HG02642 (cell line): Measurements from ENCODE around the gene SEMA3C.
A peak's percentile ranks its signal among the peaks of the same experiment; 100 is the strongest.

ENCODE experiments used
- ATAC-seq: cut with Tn5 transposase; IDR thresholded peaks from one replicate; pipeline ENCODE4 v1.9.1; 2021; ENCODE audit warnings: mild to moderate bottlenecking; ENCODE audit not compliant: unreplicated experiment, poor library complexity

SEMA3C gene

GRCh38 chr7:80721883-80722615 is 196.8 kb downstream of the SEMA3C start:
- ATAC-seq: no peak

GRCh38 chr7:80720146-80720545 is 198.7 kb downstream of the SEMA3C start:
- ATAC-seq: no peak

DNA sequence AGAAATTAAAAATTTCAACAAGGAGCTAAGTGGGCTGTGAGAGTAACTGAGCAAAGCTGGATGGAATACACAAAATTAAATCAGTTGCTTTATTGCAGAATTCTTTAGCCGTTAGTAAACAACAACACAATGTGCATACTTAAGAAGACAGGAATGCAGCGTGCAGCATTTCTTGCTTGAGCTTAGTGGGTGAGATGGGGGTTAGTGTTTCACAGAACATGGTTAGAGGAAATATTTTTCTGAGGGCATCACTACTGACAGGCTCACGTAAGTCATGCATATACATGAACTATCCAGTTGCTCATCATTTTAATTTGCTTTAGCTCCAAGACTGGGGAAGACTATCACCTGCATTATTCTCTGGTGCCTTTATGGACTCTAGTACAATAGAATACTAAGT is 199.6 kb downstream of the SEMA3C start:
- ATAC-seq: no peak

DNA sequence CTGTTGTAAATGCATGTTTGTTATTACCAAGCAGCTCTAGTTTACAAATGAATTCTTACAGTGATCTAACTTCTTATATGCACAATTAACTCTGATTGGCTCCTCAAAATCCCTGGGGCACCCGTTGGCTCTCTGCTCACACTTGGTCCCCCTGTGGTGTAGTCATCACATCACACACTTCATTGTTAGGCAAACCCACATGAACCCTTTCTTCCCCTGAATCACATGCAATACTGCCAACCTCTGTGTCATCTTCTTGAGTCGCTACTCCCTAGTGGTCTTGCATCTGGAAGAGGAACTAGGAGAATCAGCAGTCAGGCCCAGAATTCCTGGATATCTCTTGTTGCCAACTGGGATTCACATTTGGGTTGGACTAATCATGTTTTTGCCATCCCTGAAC is 207.3 kb downstream of the SEMA3C start:
- ATAC-seq: no peak

DNA sequence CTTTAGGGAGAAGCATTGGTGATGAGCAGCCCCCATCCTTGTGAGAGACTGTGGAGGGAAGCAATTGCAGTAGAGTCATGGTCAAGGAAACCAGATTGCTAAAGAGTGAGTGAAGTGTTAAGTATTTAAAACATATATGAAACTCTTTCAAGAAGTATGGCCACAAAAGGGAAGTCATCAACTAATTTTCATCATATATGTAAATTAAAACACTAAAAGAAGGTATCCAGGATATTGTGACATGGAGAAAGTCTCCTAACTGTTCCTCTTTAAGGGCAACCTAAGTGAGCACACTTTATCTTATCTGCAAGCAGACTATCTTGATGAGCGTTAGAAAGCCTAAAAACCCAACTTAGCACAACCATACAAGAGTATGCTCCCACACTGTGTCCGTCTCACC is 210.7 kb downstream of the SEMA3C start:
- no peak for ATAC-seq

DNA sequence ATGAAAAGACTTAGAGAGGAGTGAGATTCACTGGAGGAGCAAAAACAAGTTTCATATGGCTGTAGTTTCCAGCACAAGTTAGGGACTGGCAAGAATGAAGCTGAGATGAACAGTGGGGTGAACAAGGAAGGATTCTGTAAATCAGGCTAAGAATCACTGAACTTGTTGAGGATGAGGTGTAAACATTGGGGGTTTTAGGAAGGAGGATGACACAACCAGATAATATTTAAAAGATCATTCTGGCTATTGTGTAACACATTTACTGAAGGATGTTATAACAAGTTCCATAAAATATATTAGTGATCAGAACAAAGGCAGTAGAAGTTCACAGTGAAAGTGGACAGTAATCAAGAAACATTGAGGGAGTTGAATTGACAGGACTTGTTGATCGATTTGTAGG is 211.5 kb downstream of the SEMA3C start:
- ATAC-seq: no peak

- ATAC-seq: no peak
Observed at GRCh38 chr7:80705130-80705781, 213.6 kb downstream of the SEMA3C start.

DNA sequence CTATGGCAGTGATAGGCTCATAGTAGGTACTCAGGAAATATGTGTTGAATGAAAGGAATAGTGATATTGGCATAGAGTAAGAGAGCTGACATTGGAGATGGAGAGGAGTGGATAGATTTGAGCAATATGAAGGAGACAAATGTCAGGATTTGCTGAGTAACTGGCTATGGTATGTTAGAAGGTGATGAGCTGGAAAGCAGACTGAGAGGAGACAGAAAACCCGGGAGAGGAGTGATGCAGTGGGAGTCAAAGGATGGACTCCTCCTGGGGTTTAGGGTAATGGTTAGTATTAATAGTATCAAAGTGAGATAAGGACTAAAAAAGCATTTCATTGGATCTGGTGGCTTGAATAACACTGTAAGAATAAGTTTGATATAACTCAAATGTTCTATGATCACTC is 215.6 kb downstream of the SEMA3C start:
- ATAC-seq: no peak

DNA sequence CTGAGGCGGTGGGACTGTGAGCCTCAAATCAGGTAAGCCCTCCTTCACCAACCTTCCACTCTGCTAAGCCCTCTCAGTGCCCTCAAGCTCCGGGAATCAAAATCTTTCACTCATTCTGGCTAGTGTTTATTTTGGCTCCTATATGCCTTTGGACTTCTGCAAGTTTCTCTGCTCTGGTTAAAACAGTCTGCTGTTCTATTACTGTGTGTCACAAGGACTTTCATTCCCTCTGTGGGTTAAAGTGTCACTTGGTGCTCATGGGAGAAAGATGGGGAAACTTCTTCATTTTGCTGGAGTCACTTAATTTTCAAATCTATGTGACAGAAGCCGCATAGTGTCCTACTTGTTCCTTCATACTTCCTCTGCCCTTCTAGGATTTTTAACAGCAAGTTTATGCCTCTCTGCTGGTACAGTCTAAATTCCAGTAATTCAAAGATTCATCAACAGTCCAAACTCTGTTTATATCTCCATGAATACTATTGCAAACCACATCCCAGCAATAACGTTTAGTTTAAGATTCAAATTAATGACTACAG is 219.1 kb downstream of the SEMA3C start:
- no peak for ATAC-seq

- ATAC-seq: peak; percentile 72
Observed at GRCh38 chr7:80699045-80699638, 219.7 kb downstream of the SEMA3C start.
